HG03354 (cell line): ENCODE results near the gene PRCC.

ENCODE experiments used
- ATAC-seq: cut with Tn5 transposase; IDR thresholded peaks from one replicate; pipeline ENCODE4 v1.9.1; 2021; ENCODE audit warnings: mild to moderate bottlenecking; ENCODE audit not compliant: unreplicated experiment, poor library complexity, severe bottlenecking

PRCC gene

DNA sequence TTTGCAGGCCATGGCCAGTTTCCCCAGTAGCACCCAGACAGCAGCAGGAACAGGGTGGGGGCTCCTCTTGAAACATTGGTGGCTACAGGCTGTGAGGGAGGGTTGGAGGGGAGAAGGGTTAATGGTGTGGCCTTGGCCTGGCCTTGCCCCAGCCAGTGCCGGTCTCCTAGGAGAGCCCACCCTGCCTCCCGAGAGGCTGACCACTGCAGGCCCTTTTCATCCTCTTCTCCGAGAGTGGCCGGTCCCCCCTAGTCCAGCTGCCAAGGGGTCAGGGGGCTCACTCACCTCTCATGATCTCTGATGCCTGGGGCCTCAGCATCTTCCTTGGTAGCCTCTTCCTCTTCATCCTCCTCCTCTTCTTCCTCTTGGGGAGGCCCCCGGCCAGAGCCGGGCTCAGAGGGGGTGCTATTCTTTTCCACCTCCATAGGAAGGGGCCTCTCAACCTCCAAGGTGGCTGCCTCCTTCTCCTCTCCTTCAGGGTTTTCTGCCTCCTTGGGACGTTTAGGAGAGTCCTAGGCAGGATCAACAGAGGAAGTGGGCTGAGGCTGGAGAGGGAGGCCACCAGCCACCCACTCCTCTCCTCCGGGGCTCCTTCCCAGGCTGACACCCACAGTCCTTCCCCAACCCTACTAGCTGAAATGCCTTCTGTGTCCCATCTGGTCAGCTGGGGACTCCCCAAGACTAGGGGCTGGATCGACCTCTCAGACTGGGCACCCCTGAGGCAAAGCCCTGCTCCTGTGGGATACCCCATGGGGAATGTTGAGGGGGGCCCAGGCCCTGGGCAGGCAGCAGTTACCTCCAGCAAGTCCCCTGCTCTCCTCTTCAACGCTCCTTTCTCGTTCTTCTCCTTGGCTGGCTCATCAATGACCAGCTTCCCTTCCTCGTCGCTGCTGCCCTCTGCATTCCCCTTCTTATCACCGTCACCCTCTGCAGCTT, 23.7 kb upstream of the PRCC start:
- no peak for ATAC-seq

DNA sequence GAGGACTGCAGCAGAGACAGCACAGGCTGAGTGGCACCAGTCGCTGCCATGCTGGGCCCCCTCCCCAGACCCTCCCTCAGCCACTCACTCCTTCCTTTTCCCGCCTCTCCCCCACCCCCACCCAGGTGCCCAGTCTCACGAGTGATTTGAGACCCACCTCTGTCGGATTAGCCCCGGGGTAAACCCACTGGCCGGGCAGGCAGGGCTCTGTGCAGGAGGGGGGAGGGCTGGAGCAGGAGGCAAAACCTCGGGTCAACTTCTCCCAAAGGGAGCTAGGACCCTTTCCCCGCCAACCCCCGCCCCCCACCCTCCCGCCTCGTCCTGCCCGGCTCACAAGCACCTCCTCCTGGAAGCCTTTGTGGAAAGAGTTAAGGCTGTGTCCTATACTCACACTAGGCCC, 23.0 kb upstream of the PRCC start:
- no peak for ATAC-seq

DNA sequence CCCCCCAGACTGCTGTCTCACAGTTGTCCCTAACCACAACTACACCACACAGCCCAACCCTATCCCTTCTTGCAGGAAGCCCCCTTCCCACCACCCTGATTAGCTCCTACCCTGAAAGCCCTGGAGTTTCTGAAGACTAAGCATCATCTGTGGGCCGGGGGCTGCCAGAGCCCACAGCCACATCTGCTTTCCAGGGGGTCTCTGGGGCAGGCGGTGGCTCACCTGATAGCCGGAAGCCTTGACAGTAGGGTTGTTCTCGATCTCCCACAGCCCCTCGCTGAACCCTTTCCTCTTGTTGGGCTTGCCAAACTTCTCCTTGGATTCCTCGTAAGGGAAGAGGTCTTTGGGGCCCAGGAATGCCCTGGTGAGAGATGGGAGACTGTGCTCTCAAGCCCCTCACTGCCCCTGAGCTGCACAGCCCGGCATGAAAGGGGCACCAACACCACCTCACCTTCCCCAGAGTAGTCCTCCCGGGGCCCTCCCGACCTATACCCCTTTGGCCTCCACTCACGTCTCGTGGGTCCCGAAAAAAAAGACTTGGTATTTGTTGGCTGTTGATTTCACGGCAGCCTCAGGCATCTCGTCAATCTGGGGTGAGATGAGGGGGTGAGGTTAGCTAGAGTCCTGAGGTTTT, 22.4 kb upstream of the PRCC start:
- ATAC-seq = no peak

DNA sequence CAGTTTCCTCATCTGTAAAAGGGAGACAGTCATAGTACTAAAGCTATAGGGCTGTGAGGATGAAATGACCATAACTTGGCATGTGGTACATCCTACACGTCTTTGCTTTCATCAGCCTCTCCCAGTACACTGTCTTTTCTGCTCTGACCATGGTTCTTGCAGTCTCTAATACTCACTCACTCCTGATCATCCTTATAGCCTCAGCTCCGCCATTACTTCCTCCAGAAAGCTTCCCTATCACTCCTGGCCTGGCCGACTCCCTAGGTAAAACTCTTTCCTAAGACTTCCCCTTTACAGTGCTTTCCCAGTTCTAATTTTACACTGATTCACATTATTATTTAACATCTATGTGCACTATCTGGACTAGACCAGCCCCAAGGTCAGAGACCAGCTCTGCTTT, 21.5 kb upstream of the PRCC start:
- ATAC-seq = no peak

DNA sequence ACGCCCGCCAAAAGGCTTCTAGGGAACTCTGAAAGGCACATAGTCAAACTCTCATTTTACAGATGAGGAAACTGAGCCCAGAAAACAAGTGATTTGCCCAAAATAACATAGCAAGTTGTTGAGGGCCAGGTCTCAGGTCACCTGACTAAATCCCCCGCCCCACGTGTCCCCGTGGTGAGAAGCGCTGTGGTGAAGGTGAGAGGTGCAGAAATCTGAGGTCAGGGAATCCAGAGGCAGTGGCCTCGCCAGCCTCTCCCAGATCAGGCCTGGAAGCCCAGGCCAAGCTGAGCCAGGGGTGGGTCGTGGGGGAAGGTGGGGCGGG, 21.0 kb upstream of the PRCC start:
- ATAC-seq = no peak

DNA sequence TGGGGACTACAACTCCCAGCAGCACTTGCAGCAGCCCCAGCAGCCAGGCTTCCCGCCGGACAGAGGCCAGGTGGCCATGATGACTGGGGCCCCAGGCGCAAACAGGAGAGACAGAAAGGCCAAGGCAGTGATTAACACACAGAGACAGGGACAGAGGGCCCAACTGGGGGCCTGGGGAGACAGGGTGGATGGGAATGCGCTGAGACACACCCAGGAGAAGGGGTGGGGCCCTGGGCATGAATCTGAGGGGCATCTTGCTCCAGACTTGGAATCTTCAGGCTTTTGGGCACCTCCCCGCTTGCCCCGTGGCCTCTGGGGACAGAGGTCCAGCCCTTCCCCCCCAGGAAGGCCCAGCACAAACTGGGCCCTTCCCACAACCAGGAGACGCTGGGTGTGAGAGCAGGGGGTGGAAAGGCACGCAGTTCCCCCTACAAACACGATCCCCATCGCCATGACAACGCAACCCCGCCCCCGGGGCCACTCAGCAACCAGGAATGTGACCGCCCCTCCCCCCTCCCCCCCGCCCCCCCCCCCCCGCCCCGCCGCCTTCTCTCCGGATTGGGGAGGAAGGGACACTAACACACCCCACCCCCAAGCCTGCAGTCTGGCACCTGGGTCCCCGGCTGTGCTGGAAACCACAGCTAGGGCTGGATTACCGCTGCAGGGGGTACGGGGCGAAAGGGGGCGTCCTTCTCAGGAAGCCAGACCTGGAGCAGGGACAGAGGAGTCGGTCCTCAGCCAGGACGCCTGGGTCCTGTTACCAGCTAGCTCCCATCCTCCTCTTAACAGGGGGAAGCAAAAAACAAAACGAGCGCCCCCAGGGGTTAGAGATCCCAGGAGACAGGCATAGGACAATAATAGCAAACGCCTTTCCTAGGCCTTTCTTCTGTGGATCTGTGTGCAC, 20.4 kb upstream of the PRCC start:
- ATAC-seq = no peak

GRCh38 chr1:156747742-156748669, 19.3 kb upstream of the PRCC start:
- ATAC-seq = no peak

- no peak for ATAC-seq
Observed at GRCh38 chr1:156748670-156749418, 18.5 kb upstream of the PRCC start.

DNA sequence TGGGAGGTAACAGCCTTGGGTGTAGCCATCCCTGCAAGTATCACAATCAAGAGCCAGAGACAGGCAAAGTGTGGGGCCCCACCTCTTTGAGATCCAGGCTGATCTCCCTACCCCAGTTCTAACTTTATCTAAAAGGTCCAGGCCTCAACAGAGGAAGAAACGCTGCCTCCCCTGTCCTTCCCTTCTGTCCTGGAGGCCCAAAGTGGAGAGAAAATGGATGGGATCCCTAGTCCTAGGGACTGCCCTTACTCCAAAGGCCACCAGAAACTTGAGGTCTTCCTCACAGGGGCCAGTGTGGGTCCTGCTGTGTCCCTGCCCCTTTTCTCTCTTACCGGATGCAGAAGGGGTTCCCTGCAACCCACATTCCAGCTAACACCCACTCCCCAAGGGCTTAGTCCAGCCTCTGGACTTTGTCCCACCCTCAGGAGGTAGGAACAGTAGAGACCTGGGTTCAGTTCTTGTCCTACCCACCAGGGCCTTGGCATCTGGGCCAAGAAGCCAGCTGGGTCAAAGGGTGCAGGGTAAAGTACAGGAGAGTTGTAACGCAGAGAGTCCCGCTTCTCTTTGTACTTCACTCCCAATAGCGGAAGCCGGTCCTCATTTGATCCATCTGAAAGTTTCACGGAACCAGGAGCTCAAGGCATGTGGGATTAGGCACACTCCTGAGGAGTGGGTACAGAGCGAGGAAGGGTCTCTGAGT, 17.8 kb upstream of the PRCC start:
- ATAC-seq = no peak

DNA sequence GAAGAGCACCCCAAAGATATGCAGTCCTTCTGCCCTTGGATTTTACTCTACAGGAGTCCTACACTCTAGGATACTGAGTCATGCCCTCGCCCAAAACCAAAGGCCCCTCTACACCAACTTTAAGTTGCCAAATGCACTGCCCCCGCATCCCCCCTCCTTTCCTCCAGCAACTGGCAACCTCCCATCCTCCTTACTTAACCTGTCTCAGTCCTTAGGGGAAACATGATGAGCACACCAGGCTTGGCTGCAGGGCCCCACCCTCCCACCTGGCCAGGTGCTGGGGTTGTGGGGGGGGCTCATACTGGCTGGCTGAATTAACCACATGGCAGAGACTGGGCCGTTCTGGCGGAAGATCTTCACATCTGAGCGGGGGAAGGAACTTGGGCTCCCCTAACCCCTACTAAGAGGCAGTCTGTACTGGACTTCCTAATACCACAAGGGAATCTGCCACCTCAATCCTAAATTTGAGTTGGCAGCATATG, 17.1 kb upstream of the PRCC start:
- no peak for ATAC-seq

DNA sequence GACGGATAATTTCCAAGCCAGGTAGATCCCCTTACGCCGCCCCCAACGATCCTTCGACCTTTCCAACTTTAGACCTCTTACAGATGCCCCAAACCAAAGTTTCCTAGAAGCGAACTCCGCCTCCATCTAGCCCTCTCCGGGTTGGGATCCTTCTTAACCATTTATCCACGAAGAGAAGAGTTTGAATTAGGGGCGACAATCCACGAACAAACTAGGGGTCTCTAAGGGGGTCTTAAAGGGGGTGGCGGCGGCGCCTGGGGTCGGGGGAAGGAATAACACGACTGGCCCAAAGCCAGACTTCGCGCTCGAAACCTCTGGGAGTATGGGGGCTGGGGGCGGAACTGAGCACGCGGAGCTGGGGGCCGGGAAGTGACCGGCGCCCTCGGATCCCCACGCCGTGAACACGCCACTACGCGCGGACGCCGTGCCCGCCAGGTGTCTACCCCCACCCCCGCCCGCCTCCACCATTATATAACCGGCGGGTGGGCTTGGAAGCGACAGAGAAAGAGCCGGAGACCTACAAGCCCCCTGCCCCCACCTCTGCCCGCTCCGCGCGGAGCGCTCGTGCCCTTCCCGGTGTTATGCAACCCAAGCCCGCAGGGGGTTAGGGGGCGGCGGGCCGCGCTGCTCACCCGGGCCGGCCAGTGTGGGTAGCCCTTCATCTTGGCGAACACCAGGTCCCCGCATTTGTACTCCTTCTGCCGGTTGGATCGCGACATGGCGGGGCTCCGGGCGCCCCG, 16.5 kb upstream of the PRCC start:
- ATAC-seq = peak; percentile 30

DNA sequence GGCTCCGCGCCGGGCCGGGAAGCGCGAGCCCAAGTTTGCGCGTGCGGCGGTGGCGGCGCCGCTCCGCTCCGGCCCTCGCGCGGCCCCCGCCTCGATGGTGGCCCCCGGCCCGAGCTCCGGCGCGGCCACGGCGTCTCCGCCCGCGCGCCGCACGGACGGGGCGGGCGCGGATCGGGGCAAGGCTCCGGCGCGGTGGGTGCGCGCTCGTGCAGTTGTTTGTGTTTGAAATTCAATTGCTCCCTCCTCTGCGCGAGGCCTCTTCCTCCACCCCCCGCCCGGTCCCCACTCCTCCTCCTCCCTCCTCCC, 15.9 kb upstream of the PRCC start, which contains the start of gene HDGF:
Gene HDGF (minus strand): TSS at position 225 of the 306 bp plus-strand sequence. CDS start 246 bp downstream, outside the sequence.
- no peak for ATAC-seq

GRCh38 chr1:156751757-156752481, 15.4 kb upstream of the PRCC start:
- ATAC-seq = peak; percentile 63

DNA sequence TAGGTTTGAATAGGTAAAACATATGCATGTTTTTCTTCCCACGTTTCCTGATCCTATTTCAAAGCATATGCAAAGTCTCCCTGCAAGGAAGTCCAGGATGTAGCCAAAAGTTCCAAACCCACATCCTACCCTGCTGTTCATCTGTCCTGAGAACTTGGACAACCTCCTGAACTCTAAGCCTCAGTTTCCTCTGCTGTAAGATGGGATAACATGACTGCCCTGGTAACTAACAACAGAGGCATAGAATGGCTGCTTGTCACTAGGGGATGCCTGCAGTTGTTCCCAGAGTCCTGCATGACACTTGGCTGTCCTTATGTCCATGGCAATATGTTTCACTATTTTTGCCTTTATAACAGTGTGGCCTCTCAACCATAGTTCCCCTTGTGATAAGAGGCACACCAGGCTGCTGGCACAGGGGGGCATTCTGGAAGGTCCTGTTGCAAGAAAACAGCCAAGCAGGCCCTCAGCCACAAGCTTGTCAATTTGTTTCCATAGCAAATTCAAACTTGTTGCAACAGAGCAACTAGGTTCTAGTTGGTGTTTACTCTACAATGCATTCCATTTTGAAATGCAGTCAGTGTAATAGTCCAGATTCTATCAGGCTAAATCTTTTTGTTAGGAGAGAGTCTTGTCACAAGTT, 14.4 kb upstream of the PRCC start:
- ATAC-seq = no peak

- ATAC-seq = no peak
Observed at GRCh38 chr1:156754219-156754618, 13.1 kb upstream of the PRCC start.

- no peak for ATAC-seq
Observed at GRCh38 chr1:156755527-156755950, 11.8 kb upstream of the PRCC start.
